PC-9 (cell line): ENCODE data around the gene APC. TPM values are rescaled to one million over a fixed set of nuclear protein-coding genes. Genes with fewer than 3 reads are reported as not detected.

Source experiments
- BruUV-seq: library from RNA; stranded (reverse); fragments of 400-500 nt; replicated peaks from 2 replicates; lab custom pipeline; 2021; lab: Mats Ljungman, UMichigan
- CTCF ChIA-PET: fragments of 300-600 bp; sonication (Branson Sonifier 250); formaldehyde crosslinking; loops from one replicate; lab custom pipeline; 2022; ENCODE audit warnings: antibody characterized with exemption; lab: Charles Lee
- POLR2A ChIA-PET: fragments of 300-600 bp; sonication (Branson Sonifier 250); formaldehyde crosslinking; loops from one replicate; lab custom pipeline; 2022; ENCODE audit warnings: antibody characterized with exemption; ENCODE audit not compliant: unreplicated experiment; lab: Charles Lee
- DNase-seq, 2 experiments: peaks; one replicate each; pipeline versions ENCODE4 v3.0.0 to v3.0.0-alpha.2; 2015 to 2022; ENCODE audit warnings: mixed read lengths in 1 of 2
- H2AFZ ChIP-seq: fragments of 200-600 bp; sonication (generic); 2 replicates; pipeline ENCODE4 v1.8.1; 2017; ENCODE audit warnings: antibody characterized with exemption
- H3F3A ChIP-seq: fragments of 200-600 bp; sonication (generic); 2 replicates; pipeline ENCODE4 v1.8.1; 2017; ENCODE audit warnings: antibody characterized with exemption, mild to moderate bottlenecking, low read depth; ENCODE audit not compliant: insufficient read depth
- H3K27ac ChIP-seq: fragments of 200-600 bp; sonication (generic); 2 replicates; pipeline ENCODE4 v1.6.1; 2016; ENCODE audit warnings: mixed run types
- H3K27me3 ChIP-seq: fragments of 200-600 bp; sonication (generic); 2 replicates; pipeline ENCODE4 v1.6.1; 2016; ENCODE audit warnings: low read depth, mixed run types; ENCODE audit not compliant: insufficient read depth
- H3K36me3 ChIP-seq: fragments of 200-600 bp; sonication (generic); 2 replicates; pipeline ENCODE4 v1.6.1; 2016; ENCODE audit warnings: low read depth, mixed run types
- H3K4me1 ChIP-seq: fragments of 200-600 bp; sonication (generic); replicated peaks from 2 replicates; pipeline ENCODE4 v1.6.1; 2016; ENCODE audit warnings: mixed run types; ENCODE audit not compliant: insufficient read depth
- H3K4me2 ChIP-seq: fragments of 200-600 bp; sonication (generic); 2 replicates; pipeline ENCODE4 v1.6.1; 2017; ENCODE audit warnings: mixed run types
- H3K4me3 ChIP-seq: fragments of 200-600 bp; sonication (generic); 2 replicates; pipeline ENCODE4 v1.6.1; 2016; ENCODE audit warnings: mixed run types
- H3K79me2 ChIP-seq: fragments of 200-600 bp; sonication (generic); 2 replicates; pipeline ENCODE4 v1.6.1; 2017; ENCODE audit warnings: low read depth, mixed run types
- H3K9me2 ChIP-seq: fragments of 200-600 bp; sonication (generic); 2 replicates; pipeline ENCODE4 v1.8.1; 2017; ENCODE audit warnings: mild to moderate bottlenecking; ENCODE audit not compliant: insufficient read depth
- H3K9me3 ChIP-seq: fragments of 200-600 bp; sonication (generic); 2 replicates; pipeline ENCODE4 v1.8.1; 2016; ENCODE audit warnings: low read depth; ENCODE audit not compliant: insufficient read depth
- H4K20me1 ChIP-seq: fragments of 200-600 bp; sonication (generic); 2 replicates; pipeline ENCODE4 v1.8.1; 2017; ENCODE audit not compliant: insufficient read depth
- EZH2 ChIP-seq: fragments of 200-600 bp; sonication (generic); IDR thresholded peaks from 2 replicates; pipeline ENCODE4 v1.8.0; 2017; ENCODE audit warnings: antibody characterized with exemption, low read depth
- intact Hi-C: fragments of 100-400 bp; cut with micrococcal nuclease; formaldehyde crosslinking; loops from one replicate; pipeline ENCODE4 v1.10.0; 2022; ENCODE audit not compliant: unreplicated experiment
- total RNA-seq: library from RNA; stranded (reverse); gene quantifications from 2 replicates; pipeline ENCODE4 v1.2.3, GENCODE V29; 2021
- TF ChIP-seq, protein P1 (sequence below): fragments of 200-600 bp; sonication (generic); conservative IDR thresholded peaks from 2 replicates; pipeline ENCODE4 v1.6.1; 2017; ENCODE audit warnings: mixed run types, antibody characterized with exemption, mild to moderate bottlenecking, moderate library complexity

The APC gene
- total RNA-seq, 1 experiment from 2014 or later = 23.5 TPM

DNA sequence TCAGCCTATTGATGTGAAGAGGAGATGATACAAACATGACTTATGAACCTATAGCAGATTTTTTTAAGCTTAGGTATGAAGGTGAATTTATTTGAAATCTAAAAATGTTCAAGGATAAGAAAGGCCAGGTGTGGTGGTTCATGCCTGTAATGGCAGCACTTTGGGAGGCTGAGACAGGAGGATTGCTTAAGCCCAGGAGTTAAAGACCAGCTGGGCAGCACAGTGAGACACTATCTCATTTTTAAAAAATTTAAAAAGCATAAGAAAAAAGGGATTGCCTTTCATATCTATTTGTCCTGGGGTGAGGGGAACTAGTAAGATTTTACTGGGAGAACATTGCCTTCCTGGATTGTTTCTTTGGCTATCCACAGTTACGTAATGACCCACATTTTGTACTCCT is 82.6 kb downstream of the APC start:
- intact Hi-C loops = no loop called here

DNA sequence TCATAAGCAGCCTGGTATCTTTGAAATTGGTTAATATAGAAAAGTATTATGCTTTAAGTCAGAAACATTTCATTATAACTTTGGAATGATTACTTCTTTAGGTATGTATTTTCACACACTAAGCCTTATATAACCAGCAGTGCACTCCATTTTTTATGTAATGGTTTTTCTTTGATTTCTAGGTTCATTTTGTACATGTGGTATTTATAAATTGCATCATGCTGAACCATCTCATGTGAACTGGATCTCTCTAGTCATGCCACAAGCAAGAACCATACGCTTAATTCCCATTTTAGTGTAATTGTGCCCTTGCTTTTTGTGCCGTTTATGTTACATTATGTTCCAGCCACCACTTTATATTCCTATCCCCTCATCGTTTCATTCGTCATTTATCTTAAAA is 84.8 kb downstream of the APC start:
- ChIA-PET CTCF (no interaction called here), POLR2A (no interaction called here)
- Histone ChIP-seq H3K9me3 (0 out of 2 replicates have a peak, but pooled peaks cover 3% of the 10 kb centered on the region), H3K4me3 (no peak overlapping the region), H3K27ac (no peak overlapping the region), H3K4me1 (peaks cover 9% of the 10 kb centered on the region), H4K20me1 (peaks cover 3% of the 10 kb centered on the region; the same call in 1 of the 2 replicates), H3F3A (no peaks in the 10 kb centered on the region), H3K36me3 (0 out of 2 replicates have a peak, but pooled peaks cover 4% of the 10 kb centered on the region), H3K4me2 (no peak overlapping the region), H3K79me2 (no peaks in the 10 kb centered on the region), H3K9me2 (no peaks in the 10 kb centered on the region), H3K27me3 (no peaks in the 10 kb centered on the region), H2AFZ (no peak overlapping the region)
- intact Hi-C loops = no loop called here
- no TSS peak for BruUV-seq
- no peak for DNase-seq
- TF ChIP-seq, protein P1, sequence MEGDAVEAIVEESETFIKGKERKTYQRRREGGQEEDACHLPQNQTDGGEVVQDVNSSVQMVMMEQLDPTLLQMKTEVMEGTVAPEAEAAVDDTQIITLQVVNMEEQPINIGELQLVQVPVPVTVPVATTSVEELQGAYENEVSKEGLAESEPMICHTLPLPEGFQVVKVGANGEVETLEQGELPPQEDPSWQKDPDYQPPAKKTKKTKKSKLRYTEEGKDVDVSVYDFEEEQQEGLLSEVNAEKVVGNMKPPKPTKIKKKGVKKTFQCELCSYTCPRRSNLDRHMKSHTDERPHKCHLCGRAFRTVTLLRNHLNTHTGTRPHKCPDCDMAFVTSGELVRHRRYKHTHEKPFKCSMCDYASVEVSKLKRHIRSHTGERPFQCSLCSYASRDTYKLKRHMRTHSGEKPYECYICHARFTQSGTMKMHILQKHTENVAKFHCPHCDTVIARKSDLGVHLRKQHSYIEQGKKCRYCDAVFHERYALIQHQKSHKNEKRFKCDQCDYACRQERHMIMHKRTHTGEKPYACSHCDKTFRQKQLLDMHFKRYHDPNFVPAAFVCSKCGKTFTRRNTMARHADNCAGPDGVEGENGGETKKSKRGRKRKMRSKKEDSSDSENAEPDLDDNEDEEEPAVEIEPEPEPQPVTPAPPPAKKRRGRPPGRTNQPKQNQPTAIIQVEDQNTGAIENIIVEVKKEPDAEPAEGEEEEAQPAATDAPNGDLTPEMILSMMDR = no peak
- TF ChIP-seq EZH2 = no peak

More for the DNA sequence above, 82.6 kb downstream of the APC start:
- Histone ChIP-seq H2AFZ (no peak overlapping the region), H3K9me2 (no peaks in the 10 kb centered on the region), H4K20me1 (peaks cover 3% of the 10 kb centered on the region; the same call in 1 of the 2 replicates), H3K36me3 (0 out of 2 replicates have a peak, but pooled peaks cover 4% of the 10 kb centered on the region), H3K4me2 (no peak overlapping the region), H3K9me3 (0 out of 2 replicates have a peak, but pooled peaks cover 3% of the 10 kb centered on the region), H3K4me3 (no peak overlapping the region), H3K27ac (no peak overlapping the region), H3K27me3 (no peaks in the 10 kb centered on the region), H3F3A (no peaks in the 10 kb centered on the region), H3K4me1 (peaks cover 9% of the 10 kb centered on the region), H3K79me2 (no peaks in the 10 kb centered on the region)
- DNase-seq = no peak
- TF ChIP-seq EZH2 = no peak
- TF ChIP-seq, protein P1 = no peak
- CTCF ChIA-PET = no interaction called here
- POLR2A ChIA-PET = no interaction called here
- BruUV-seq = no TSS peak

DNA sequence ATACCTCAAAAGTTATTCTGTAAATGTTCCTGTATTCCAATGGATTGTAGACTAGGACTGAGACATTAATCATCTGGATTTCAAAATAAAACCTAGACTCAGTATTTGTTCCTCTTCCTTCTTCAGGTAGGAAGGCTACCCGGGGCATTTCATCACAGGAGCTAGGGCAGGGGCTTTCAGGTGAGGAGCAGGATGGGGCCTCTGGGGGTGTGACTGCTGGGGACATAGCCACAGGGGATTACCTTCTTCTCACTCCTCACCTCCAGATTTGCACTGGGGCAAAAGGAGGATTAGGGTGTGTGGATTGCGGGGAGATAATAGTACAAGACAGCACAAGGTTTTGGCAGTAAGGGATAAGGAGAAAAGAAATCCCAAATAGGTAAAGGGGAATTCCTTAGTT is 85.5 kb downstream of the APC start:
- H4K20me1 ChIP-seq = peaks cover 3% of the 10 kb centered on the region; the same call in 1 of the 2 replicates
- H3K79me2 ChIP-seq = no peaks in the 10 kb centered on the region
- POLR2A ChIA-PET = no interaction called here
- H3K9me2 ChIP-seq = no peaks in the 10 kb centered on the region
- no TSS peak for BruUV-seq
- DNase-seq = no peak
- no peaks in the 10 kb centered on the region for H3K27me3 ChIP-seq
- intact Hi-C loops = no loop called here
- H3F3A ChIP-seq = no peaks in the 10 kb centered on the region
- H3K27ac ChIP-seq = no peak overlapping the region
- CTCF ChIA-PET = no interaction called here
- H3K4me3 ChIP-seq = no peak overlapping the region
- H3K9me3 ChIP-seq = 0 out of 2 replicates have a peak, but pooled peaks cover 3% of the 10 kb centered on the region
- peaks cover 9% of the 10 kb centered on the region for H3K4me1 ChIP-seq
- no peak overlapping the region for H3K4me2 ChIP-seq
- H3K36me3 ChIP-seq = 0 out of 2 replicates have a peak, but pooled peaks cover 4% of the 10 kb centered on the region
- TF ChIP-seq, protein P1 = no peak
- TF ChIP-seq EZH2 = no peak
- H2AFZ ChIP-seq = no peak overlapping the region
